Choroid plexus epithelial cell (primary cell): ENCODE data around the gene RPL38.

ENCODE experiments used
- DNase-seq: peaks from one replicate; pipeline ENCODE4 v3.0.0-alpha.2; 2010; ENCODE audit warnings: low read depth
- H3K4me3 ChIP-seq: 2 replicates; pipeline ENCODE4 v1.5.1; 2011; ENCODE audit warnings: low read depth, mild to moderate bottlenecking, control low read depth, low read length, moderate library complexity
- TF ChIP-seq, protein P1 (sequence below): conservative IDR thresholded peaks from 2 replicates; pipeline ENCODE4 v1.5.1; 2011; ENCODE audit warnings: low read depth, mild to moderate bottlenecking, control low read depth, inconsistent platforms, low read length, moderate library complexity

RPL38 gene

DNA sequence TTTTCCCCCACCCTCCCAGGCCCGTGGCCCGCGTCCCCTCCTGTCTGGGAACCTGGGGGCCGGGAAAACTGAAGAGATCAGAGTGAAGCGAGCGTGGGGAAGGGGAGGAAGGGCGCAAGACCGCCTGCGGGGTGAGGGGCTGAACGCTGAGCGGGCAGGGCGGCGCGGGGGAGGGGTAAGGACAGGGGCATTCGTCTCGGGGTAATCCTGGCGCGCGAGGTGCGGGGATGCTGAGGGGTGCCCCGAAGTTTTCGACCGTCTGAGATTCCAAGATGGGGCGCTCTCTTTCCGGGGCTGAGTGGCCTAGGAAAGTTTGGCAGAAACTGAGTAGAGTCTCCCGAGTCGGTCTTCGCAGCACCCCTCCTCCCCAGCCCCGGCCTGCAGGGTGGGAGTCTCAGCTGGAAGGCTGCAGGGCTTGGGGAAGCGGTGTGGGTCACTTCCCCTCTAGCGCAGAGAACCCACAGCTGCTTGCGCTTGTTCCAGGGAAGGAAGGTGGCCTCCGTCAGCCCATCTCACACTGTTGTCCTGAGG lies 10.4 kb downstream of the RPL38 start:
- TF ChIP-seq, protein P1, sequence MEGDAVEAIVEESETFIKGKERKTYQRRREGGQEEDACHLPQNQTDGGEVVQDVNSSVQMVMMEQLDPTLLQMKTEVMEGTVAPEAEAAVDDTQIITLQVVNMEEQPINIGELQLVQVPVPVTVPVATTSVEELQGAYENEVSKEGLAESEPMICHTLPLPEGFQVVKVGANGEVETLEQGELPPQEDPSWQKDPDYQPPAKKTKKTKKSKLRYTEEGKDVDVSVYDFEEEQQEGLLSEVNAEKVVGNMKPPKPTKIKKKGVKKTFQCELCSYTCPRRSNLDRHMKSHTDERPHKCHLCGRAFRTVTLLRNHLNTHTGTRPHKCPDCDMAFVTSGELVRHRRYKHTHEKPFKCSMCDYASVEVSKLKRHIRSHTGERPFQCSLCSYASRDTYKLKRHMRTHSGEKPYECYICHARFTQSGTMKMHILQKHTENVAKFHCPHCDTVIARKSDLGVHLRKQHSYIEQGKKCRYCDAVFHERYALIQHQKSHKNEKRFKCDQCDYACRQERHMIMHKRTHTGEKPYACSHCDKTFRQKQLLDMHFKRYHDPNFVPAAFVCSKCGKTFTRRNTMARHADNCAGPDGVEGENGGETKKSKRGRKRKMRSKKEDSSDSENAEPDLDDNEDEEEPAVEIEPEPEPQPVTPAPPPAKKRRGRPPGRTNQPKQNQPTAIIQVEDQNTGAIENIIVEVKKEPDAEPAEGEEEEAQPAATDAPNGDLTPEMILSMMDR = no peak
- no peak for DNase-seq
- peak overlapping the region; percentile 56 for H3K4me3 ChIP-seq

DNA sequence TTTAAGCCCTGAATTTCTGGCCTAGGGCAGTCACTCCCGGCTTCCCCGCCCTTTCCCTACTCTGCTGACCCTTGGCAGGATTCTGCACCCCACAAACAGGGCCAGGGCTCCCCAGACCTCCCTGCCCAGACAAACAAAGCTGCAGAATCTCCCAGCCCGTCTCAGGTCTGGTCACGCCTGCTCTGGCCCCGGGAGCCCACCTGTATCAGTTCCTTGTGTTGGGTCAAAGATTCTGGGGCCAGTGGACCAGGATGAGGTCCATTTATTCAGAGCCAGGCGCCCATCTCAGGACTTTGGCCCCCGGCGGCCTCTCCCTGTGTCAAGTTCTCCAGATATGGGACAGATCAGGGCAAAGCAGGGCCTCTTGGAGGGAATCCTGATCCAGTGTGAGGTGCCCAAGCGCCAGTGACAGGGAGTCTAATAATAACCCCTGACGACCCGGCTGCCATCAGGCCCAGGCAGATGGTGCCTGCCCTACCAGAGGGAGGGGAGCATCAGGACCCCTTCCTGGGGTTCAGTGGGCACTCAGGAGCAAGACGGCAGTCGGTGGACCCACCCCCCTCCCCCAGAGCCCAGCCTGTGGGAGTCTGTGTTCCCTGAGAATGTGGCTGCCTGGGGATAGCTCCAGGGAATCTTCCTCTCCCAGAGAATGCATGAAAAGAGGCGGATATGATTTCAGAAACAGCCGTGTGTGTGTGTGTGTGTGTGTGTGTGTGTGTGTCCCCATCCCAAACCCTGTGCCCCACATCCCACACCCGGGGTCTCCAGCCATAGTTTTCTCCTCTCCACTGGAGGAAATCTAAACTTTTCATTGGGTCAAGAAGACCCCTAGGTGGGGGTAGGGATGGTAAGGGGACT lies 11.2 kb downstream of the RPL38 start:
- no peak overlapping the region for H3K4me3 ChIP-seq
- TF ChIP-seq, protein P1 = no peak
- no peak for DNase-seq

DNA sequence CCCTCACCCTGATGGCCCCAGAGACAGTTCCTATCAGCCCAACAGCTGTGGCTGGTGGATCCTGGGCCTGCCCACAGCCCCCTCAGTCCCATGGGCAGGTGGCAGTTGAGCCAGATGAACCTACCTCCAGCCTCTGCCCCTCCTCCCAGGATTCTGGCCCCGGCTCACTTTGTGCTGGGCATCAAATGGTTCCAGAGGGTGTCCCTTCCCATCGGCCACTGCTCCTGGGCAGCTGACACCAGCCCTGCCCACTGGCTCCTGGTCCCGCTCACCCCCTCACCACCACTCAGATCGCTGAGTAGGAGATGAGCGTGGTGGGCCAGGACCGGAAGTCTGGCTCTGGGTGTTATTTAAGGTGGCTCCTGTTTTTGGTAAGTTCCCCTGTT lies 11.9 kb downstream of the RPL38 start:
- no peak overlapping the region for H3K4me3 ChIP-seq
- TF ChIP-seq, protein P1 = no peak
- DNase-seq = no peak

DNA sequence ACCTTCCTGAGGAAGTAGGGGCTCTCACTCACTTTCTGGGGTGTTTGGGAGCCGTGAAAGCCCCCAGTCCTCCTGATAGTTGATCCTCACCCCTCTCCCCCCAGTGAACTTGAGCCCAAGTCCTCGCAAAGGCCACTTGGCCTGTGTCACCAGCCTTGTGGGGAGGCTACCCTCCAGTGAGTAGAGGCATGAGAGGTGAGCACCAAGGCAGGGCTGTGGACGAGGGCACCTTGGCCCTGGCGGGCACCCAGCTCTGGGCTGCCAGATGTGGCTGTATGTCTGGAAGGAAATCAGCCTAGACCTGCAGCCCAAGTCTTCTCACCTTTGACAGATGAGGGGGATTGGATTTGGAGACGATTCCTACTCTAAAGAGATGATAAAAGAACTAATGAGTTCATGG lies 13.0 kb downstream of the RPL38 start:
- TF ChIP-seq, protein P1 = no peak
- no peak overlapping the region for H3K4me3 ChIP-seq
- no peak for DNase-seq

DNA sequence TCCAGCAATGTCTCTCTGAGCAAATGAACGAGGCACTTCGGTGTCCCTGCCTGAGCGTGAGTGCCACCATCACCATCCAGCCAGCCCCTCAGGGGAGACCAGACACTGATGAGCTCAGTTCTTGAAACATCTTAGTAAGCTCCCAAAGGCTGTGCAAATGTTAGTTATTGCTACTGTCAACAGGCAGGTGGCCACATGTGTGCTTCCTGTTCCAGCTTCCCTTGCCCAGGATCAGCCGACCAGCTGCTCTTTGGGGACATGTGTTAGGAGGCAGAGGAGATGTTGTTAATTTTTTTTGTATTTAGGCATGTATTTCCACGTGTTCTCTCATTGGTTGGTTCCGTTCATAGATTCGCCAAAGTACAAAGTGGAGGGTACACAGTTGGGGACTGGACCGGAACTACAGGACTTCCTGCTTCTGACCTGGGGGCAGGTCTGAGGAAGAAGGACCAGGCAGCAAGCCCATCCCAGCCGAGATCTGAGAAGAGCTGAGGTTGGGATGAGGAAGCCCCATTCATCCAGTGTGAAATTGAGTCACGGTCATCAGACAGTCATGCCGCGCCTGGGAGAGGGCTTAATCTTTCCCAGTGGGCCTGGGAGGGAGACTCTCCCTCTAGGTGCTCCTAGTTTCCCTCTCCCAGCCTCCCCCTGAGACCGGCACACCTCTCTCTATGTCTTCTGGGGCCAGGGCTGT lies 13.7 kb downstream of the RPL38 start:
- TF ChIP-seq, protein P1 = no peak
- no peak overlapping the region for H3K4me3 ChIP-seq
- no peak for DNase-seq

DNA sequence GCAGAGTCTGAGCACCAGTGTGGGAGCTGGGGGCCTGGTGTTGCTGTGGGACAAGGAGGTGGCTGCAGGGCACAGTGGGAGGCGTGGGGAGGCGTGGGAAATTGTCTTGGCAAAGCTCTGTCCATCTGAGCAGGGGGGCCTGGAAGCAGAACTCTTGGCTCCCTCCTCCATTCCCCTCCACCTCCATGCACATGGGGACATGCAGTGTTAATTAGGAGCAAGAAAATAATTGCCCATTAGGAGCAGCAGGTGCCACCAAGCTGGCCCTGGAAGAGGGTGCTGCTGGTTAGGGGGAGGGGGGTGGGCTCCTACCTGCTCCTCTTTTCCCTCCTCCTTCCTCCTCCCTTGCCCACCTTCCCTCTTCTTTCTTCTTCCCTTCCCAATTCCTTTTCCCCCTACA lies 14.4 kb downstream of the RPL38 start:
- TF ChIP-seq, protein P1 = no peak
- no peak for DNase-seq
- H3K4me3 ChIP-seq = no peak overlapping the region

DNA sequence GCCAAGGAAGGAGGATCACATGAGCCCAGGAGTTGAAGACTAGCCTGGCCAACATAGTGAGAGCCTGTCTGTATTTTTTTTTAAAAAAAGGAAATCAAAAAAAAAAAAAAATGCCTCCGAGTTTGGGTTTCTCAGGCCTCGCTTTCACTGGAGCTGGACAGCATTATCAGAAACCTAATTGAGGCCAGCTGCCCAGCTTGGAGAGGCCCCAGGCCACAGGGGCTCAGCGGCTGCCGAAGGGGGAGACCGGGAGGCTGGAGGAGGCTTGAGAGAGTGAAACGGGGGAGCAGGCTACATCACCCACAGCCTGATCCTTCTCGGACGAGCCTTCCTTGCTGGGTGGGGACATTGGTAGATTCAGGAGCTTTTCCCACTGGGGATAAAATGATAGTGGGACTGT lies 15.0 kb downstream of the RPL38 start:
- no peak for DNase-seq
- TF ChIP-seq, protein P1 = no peak
- no peak overlapping the region for H3K4me3 ChIP-seq
